Tibial artery (tissue), 4 donors: ENCODE results near the gene USP32.
"Not testable (repeated sequence)": the region's sequence is repeated elsewhere in the genome, so short reads cannot be mapped to it uniquely, and the experiment has no call there.

Source experiments
- DNase-seq, 2 donors: peaks; one replicate each; pipeline ENCODE4 v3.0.0-alpha.2; 2019
- H3K27ac ChIP-seq, 2 donors: fragments of 200-600 bp; sonication (generic) in 1 of 2; 1 replicate in 1 of 2; 2 replicates in 1 of 2; pipeline ENCODE4 v1.5.1; 2018 to 2019; ENCODE audit warnings: mild to moderate bottlenecking in 1 of 2
- H3K27me3 ChIP-seq, 2 donors: fragments of 200-600 bp; sonication (generic) in 1 of 2; one replicate each; pipeline versions ENCODE4 v1.5.1 to v1.6.0; 2016 to 2019
- H3K36me3 ChIP-seq, 3 donors: fragments of 200-600 bp; sonication (generic) in 2 of 3; one replicate each; pipeline ENCODE4 v1.5.1; 2016 to 2019; ENCODE audit warnings: mild to moderate bottlenecking in 2 of 3
- H3K4me1 ChIP-seq, 4 donors: fragments of 200-600 bp; sonication (generic) in 2 of 4; 1 replicate in 3 of 4; 2 replicates in 1 of 4; pipeline ENCODE4 v1.5.1; 2016 to 2019
- H3K4me3 ChIP-seq, 2 donors: fragments of 200-600 bp; sonication (generic) in 1 of 2; 1 replicate in 1 of 2; 2 replicates in 1 of 2; pipeline ENCODE4 v1.5.1; 2018 to 2019; ENCODE audit warnings: mild to moderate bottlenecking in 2 of 2
- H3K9me3 ChIP-seq, 3 donors: fragments of 200-600 bp; sonication (generic) in 1 of 3; one replicate each; pipeline ENCODE4 v1.5.1; 2016 to 2019
- intact Hi-C: fragments of 100-400 bp; cut with DNase I; formaldehyde crosslinking; loops from one replicate; pipeline ENCODE4 v1.15.0; 2023; ENCODE audit warnings: low total_unique reads
- TF ChIP-seq, protein P1 (sequence below), 2 experiments: fragments of 200-600 bp in 1 of 2; fragments of 450-650 bp in 1 of 2; IDR thresholded peaks; one replicate each; pipeline ENCODE4 v1.5.1; 2017 to 2019; ENCODE audit warnings: antibody characterized with exemption in 2 of 2, mild to moderate bottlenecking in 1 of 2, moderate library complexity in 1 of 2

USP32 gene

DNA sequence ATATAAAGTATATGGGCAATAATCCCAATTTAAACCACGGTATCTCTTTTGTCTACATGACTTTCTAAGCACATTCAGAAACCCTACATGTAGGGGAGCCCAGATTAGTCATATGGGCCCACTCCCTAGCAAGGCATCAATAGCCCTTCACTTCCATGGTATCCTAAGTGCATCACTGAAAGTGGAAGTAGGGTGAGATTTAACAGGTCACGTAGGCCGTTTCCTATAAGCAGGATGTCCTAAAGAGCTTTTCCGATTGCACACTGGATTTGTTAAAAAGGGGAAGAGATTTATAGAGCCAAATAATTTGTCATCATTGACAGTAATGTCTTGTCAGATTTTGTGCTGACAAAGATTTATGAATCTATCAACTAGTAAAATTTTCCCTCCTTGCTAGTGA, 203.2 kb downstream of the USP32 start:
- TF ChIP-seq, protein P1, sequence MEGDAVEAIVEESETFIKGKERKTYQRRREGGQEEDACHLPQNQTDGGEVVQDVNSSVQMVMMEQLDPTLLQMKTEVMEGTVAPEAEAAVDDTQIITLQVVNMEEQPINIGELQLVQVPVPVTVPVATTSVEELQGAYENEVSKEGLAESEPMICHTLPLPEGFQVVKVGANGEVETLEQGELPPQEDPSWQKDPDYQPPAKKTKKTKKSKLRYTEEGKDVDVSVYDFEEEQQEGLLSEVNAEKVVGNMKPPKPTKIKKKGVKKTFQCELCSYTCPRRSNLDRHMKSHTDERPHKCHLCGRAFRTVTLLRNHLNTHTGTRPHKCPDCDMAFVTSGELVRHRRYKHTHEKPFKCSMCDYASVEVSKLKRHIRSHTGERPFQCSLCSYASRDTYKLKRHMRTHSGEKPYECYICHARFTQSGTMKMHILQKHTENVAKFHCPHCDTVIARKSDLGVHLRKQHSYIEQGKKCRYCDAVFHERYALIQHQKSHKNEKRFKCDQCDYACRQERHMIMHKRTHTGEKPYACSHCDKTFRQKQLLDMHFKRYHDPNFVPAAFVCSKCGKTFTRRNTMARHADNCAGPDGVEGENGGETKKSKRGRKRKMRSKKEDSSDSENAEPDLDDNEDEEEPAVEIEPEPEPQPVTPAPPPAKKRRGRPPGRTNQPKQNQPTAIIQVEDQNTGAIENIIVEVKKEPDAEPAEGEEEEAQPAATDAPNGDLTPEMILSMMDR (IDR thresholded peaks at IDR 0.05), result no peak
- no peak overlapping the region for H3K4me3 ChIP-seq
- no peak for DNase-seq
- no peaks in the 10 kb centered on the region for H3K4me1 ChIP-seq
- no peak overlapping the region for H3K27ac ChIP-seq
- H3K9me3 ChIP-seq, result no peaks in the 10 kb centered on the region
- intact Hi-C loops, result no loop called here
- H3K36me3 ChIP-seq, result peaks cover 56 to 96% (median 67%) of the 10 kb centered on the region in 3 donors
- no peaks in the 10 kb centered on the region for H3K27me3 ChIP-seq

DNA sequence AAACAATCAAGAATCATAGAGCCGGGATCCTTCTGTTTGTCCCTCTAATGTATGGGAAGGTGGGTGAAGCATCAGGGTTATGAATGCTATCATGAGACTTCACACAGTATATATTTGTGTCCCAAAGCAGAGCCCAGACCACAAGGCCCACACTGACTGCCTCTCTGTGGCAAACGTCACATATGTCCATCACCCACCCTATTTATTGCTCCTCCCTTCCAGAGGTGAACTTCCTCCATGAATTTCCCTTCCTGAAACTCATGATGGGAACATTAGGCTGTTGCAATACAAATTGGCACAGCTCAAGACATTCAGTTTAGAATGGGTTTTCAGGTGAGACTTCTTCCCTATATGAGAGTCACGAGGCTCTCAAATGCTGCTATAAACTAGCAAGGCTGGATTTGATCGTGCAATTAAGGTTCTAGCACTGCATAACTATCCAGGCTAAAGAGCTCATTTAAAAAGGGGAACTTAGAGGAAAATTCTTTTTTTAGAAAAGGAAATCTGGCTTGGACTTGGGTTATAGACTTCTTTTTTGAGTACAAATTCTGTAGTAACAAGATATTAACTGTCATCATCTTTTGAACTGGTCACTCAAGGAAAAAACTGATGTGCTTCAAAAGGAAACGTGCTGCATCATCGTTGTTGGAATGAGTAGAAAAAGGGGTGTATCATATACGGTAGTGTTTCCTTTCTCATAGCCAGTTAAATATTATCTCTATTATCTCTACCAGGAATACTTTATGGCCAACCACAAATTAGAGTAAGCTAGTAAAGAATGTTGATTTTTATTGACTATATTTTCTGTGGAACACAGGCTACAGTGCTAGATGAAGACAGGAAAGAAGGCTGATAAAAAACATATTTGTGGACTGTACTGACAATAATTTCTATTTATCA, 204.8 kb downstream of the USP32 start:
- H3K4me1 ChIP-seq, intact Hi-C loops, DNase-seq, H3K9me3 ChIP-seq, H3K27me3 ChIP-seq, H3K4me3 ChIP-seq, H3K27ac ChIP-seq: not testable (repeated sequence)
- peaks cover 60 to 96% (median 65%) of the 10 kb centered on the region in 3 donors for H3K36me3 ChIP-seq

DNA sequence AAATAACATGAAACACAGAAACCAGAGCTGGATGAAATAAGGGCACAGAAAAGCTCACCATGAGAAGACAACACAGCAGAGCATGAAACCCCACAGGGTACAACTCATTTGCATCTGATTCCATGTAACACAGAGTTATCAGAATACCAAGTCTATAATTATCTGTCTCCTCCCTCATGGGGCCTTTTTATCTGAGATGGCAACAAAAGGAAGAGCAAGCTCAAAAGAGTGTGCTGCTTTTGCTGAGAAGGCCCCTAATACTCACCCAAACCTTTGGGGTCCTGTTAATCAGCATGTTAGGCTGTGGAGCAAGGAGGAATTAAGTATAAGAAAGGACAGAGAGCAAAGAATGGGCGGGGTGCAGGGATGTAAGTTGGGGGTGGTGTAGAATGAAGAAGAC, 205.6 kb downstream of the USP32 start:
- H3K4me3 ChIP-seq, DNase-seq, H3K4me1 ChIP-seq, H3K9me3 ChIP-seq, H3K27me3 ChIP-seq, H3K27ac ChIP-seq, intact Hi-C loops: not testable (repeated sequence)
- H3K36me3 ChIP-seq, result peaks cover 60 to 96% (median 65%) of the 10 kb centered on the region in 3 donors

DNA sequence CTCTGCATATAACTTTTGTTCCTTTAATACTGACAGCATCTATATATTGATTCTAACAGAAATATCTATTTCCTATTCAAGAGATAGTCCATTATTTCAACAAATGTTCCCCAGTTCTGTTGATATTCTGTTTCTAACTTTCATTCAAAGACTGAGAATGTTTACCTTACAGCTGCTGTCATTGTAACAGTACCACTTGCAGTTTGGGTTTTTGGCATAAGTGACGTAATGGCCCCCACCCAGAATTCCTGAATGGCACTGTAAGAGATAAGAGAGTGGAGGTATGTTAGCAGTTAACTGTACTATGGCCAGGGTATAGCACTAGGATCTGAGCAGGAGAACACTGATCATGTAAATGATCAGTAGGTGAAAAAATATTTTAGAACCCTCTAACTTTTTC, 211.6 kb downstream of the USP32 start:
- H3K9me3 ChIP-seq, H3K4me1 ChIP-seq, DNase-seq, intact Hi-C loops, H3K27me3 ChIP-seq, H3K4me3 ChIP-seq, H3K27ac ChIP-seq: not testable (repeated sequence)
- peaks cover 54 to 79% (median 63%) of the 10 kb centered on the region in 3 donors for H3K36me3 ChIP-seq

DNA sequence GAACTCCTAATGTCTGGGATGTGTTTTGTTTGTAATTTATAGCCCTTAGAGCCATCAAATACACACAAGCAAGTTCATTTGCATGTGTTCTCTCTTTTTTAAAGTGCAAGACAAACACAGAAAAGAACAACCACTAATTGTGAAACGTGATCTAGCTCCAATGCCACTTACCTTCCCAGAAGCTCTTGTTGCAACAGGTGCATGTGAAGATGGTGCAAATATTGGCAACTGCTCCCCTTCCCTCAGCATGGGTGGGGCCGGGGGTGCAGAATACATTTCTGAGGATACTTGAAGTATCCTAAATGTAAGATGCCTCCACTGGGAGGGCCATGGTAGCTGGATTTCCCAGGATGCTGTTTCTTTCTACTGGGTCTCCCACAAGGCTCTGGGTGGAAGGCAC, 213.8 kb downstream of the USP32 start:
- H3K36me3 ChIP-seq, result peaks cover 36 to 57% (median 50%) of the 10 kb centered on the region in 3 donors
- H3K4me1 ChIP-seq, DNase-seq, H3K9me3 ChIP-seq, intact Hi-C loops, H3K27ac ChIP-seq, H3K27me3 ChIP-seq, H3K4me3 ChIP-seq: not testable (repeated sequence)

DNA sequence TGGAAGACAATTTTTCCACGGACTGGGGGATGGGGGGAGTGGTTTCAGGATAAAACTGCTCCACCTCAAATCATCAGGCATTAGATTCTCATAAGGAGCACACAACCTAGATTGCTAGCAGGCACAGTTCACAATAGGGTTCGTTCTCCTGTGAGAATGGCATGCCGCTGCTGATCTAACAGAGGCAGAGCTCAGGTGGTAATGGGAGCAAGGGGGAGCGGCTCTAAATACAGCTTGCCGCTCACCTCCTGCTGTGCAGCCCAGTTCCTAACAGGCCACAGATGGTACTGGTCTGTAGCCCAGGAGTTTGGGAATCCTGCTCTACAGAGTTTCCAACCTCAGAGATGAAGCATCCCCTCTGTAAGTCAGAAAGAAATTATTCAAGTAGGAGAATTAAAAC, 215.2 kb downstream of the USP32 start:
- intact Hi-C loops, H3K27me3 ChIP-seq, H3K4me3 ChIP-seq, H3K4me1 ChIP-seq, H3K9me3 ChIP-seq, H3K27ac ChIP-seq, DNase-seq: not testable (repeated sequence)
- peaks cover 23 to 43% (median 35%) of the 10 kb centered on the region in 3 donors for H3K36me3 ChIP-seq

DNA sequence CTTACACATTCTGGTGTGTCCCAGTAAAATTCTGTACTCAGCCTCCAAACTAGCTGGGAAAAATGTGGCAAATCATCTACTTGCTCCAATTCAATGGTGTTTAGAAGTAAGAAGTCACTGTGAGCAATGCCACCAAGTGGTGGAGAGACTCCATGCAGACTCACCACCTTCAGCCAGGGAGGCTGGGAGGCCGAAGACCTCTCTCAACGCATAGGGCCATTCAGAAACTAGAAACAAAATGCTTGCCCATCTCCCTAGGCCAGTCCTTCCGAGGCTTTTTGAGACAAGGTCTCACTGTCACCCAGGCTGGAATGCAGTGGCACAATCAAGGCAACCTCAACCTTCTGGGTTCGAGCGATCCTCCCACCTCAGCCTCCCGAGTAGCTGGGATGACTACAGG, 217.2 kb downstream of the USP32 start:
- H3K4me1 ChIP-seq, H3K27ac ChIP-seq, intact Hi-C loops, H3K27me3 ChIP-seq, DNase-seq, H3K4me3 ChIP-seq, H3K9me3 ChIP-seq: not testable (repeated sequence)
- H3K36me3 ChIP-seq, result peaks cover 8 to 23% (median 17%) of the 10 kb centered on the region in 3 donors

DNA sequence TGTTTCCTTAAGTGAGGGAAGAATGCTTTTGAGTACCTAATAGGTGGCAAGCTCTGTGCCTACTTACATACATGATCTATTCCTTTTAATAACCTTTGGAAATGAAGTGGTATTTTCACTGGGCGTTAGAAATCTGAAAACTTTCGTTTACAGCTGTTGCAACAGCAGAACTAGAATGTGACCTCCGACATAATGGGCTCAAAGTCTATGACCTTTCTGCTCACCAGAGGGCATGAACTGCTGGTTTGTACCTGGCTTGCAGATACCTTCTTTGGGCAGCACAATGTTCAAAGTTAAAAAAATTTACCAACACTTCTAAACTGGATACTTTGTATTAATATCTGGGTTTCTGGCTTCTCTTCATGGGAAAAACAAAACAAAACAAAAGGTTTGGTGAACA, 217.9 kb downstream of the USP32 start:
- TF ChIP-seq, protein P1 (IDR thresholded peaks at IDR 0.05), result no peak
- intact Hi-C loops, result no loop called here
- Histone ChIP-seq H3K4me1 (peaks cover 0 to 5% (median 0%) of the 10 kb centered on the region in 4 donors), H3K27me3 (peaks cover 0 to 3% of the 10 kb centered on the region in 2 donors), H3K36me3 (peaks cover 8 to 15% (median 10%) of the 10 kb centered on the region in 3 donors), H3K27ac (no peak overlapping the region), H3K4me3 (no peak overlapping the region), H3K9me3 (no peaks in the 10 kb centered on the region)
- DNase-seq, result no peak
